Activated T-cell treated with anti-CD3 and anti-CD28 coated beads for 24 hours (primary cell): ENCODE measurements around the gene HSFX3.
A peak's percentile ranks its signal among the peaks of the same experiment; 100 is the strongest.
"Not testable (repeated sequence)": the region's sequence is repeated elsewhere in the genome, so short reads cannot be mapped to it uniquely, and the experiment has no call there.

Experiments used
- DNase-seq: peaks from one replicate; pipeline ENCODE4 v3.0.0-alpha.2; 2020; ENCODE audit warnings: low read depth

Gene HSFX3

DNA sequence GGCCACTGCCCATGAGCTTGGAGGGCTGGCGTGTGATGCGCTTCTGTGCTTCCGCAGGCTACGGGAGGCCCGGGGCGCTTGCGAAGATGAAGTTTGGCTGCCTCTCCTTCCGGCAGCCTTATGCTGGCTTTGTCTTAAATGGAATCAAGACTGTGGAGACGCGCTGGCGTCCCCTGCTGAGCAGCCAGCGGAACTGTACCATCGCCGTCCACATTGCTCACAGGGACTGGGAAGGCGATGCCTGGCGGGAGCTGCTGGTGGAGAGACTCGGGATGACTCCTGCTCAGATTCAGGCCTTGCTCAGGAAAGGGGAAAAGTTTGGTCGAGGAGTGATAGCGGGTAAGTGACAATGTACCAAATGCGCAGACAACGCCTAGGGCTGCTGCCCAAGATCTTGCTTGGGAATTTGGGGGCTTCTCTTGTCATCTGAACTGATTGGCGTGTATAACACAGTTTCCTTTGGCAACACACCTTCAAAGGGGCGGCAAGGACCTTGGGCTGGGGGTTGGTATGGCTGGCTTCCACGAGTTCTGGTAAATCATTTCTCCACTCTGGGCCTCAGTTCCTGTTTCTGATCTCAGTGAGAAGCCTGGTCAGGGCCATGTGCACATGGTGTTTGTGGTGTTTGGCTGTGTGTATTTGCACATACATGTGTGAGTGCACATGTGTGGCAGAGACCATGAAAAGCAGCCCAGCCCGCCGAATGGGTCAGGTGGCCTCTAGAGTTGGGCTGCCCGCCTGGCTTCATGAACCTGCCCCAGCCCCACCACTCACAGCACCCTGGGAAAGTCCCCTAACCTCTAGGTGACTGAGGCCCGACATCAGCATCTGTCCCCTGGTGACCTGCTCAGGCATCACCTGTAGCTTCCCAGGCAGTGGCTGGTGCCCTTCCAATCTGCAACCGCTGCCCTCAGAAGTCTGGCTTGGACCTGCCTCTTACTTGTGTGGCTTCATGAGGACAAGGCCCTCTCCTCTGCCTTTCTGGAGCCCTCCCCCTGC is 3.9 kb downstream of the HSFX3 start:
- not testable (repeated sequence) for DNase-seq

- DNase-seq = no peak
These were observed 8.1 kb downstream of the HSFX3 start for GRCh38 chrX:149541521-149542047.

- DNase-seq = peak; percentile 80
These were observed 8.9 kb downstream of the HSFX3 start, which contains the start of gene EOLA1 for GRCh38 chrX:149540621-149541520. Gene EOLA1 (plus strand): TSS chrX:149541012. CDS start chrX:149545631, 4,619 bp downstream.

DNA sequence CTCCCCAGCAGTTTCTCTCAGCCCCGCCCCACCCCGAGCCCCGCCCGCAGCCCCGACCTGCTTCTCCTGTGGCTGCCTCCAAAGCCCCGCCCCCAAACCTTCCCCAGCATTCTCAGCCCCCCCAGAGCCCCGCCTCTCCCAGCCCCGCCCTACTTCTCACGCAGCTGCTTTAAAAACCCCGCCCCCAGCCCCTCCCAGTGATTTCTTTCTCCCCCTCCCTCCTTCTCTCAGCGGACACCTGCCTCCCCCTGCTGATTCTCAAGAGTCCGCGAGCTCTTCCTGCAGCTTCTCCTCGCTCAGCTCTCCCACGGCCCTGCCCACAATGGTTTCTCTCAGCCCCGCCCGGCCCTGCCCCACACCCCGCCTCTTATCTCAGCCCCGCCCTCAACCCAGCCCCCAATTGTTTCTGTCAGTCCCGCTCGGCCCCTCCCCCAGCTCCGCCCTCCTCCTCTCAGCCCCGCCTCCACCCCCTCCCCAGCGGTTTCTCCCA is 9.5 kb downstream of the HSFX3 start:
- peak; percentile 78 for DNase-seq

DNA sequence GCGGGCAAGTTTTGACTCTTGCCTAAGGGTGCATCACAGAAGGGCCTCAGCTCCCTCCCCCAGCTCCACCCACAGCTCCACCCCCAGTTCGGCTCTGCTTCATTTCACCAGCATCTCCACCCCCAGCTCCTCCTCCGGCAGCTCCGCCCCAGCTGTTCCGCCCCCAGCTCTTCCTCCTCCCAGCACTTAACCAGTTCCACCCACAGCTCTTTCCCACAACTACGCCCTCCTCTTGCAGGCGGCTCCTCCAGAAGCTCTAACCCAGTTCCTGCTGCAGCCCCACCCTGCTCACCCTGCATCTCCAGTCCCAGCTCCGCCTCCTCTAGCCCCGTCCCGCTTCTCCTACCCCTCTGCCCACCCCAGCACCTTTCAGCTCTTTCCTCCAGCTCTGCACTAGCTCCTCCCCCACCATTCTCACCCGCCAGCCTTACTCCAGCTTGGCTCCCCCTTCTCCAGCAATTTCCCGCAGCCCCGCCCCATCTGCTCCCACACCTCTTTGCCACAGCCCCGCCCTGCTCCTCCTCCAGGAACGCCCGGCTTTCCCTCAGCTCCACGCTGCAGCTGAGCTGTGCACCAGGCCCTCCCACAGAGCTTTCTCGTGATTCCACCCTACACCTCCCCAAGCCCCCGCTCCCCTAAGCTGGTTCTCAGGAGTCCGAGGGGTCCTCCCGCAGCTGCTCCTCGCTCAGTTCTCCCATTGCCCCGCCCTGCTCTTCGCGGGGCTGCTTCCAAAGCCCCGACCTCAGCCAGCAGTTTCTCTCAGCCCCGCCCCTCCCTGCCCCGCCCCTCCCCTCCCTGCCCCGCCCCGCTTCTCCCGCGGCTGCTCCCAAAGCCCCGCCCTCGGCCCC is 10.2 kb downstream of the HSFX3 start:
- peak; percentile 72 for DNase-seq

DNA sequence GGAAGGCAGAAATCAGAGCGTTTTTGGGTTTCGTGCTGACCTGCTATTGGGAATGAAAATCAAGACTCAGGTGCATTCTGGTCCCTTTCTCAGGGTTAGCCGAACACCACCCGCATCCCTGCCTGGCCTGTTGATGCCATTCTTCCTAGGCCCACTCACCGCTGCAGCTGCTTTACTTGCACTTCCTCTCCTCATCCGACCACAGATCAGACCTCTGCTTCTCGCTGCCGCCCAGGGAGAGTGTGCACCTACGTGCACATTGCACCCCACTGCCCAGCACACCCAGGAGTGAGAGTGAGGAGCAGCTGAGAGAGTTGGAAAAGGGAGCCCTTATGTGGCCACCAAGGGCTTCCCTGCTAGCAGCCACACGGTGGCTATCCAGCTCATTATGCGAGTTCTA is 12.2 kb downstream of the HSFX3 start:
- DNase-seq = not testable (repeated sequence)

GRCh38 chrX:149534926-149535602 is 14.7 kb downstream of the HSFX3 start:
- not testable (repeated sequence) for DNase-seq

- not testable (repeated sequence) for DNase-seq
These were observed 15.7 kb downstream of the HSFX3 start for GRCh38 chrX:149533999-149534398.

DNA sequence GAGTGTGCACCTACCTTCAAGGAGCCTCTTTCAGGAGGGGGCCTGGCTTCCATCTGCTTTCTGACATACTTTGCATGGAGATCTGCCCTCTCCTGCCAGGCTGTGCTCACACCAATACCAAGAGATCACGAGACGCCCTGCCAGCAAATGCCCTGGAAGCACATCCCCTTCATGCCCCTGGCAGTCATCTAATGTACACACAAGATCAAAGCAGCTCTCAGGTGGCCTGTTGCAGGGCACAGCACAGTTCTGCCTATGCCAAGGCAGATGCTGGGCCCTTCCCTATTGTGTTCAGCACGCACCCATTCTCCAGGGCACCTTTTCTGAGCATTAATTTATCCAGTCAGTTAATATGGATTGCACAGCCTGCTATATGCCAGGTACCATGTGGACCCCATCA is 16.9 kb downstream of the HSFX3 start:
- DNase-seq = not testable (repeated sequence)

DNA sequence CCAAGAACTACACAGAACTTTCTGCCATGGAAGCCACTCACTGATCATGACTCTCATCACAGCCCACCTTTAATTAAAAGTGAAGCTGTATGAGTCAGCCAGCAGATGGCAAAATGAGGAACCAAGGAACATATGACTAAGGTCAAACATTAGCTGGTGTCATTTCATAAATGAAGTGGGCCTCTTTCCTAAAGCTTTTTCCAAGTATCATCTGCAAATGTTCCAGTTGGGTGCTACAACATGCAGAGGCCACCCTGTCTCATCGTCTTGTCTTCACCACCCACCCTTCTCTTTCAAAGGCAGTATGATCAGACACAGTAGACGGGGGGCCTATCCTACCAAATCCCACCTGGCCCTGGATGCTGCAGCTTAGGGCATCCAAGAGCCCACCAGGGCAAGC is 18.1 kb downstream of the HSFX3 start:
- no peak for DNase-seq

DNA sequence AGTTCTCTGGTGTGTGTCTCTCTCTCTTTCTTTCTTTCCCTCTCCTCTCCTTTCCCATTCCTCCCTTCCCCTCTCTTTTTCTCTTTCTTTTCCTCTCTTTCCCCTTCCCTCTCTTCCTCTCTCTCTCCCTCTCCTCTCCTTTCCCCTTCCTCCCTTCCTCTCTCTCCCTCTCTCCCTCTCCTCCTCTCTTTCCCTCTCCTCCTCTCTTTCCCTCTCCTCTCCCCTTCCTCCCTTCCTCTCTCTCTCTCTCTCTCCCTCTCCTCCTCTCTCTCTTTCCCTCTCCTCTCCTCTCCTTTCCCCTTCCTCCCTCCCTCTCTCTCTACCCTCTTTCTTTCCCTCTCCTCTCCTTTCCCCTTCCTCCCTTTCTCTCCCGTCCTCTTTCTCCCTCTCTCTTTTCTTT is 21.3 kb downstream of the HSFX3 start:
- no peak for DNase-seq

DNA sequence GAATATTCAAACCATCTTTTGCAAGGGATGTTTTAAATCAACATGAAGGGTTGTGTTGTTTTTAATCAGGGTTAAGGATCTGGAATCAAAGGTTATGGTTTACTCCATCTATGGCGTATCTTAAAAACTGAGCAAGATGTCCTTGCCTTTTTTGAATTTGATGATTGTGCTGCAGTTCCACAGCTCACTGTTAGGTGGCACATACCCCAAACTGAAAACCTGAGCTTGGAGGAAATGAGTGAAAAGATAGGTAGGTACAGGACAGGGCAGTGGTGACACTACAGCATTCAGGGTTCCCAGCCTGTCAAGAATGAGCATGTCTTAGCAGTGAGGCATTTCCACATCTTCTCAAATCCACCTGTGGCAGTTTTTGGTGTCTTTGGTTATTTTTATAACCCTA is 22.0 kb downstream of the HSFX3 start:
- no peak for DNase-seq

- DNase-seq = not testable (repeated sequence)
These were observed 23.2 kb downstream of the HSFX3 start for GRCh38 chrX:149526318-149527033.

DNA sequence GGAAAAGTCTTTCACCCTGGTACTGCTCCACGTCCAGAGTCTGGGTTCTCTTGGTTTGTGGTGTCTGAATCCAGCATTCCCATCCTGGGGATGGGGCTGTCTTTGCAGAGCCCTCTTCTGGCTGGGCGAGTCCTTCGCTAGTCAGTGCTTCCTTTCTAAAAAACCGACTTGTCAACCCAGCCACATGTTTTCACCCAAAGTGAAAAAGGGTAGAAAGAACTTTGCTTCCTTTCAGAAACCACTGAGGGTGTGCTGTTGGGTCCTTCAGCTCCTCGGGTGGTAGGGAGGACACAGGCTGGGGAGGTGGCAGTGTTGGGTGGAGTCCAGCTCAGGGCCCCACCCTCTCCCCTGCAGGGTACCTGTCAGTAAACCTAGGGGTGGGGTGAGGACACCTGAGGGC is 23.8 kb downstream of the HSFX3 start:
- not testable (repeated sequence) for DNase-seq

DNA sequence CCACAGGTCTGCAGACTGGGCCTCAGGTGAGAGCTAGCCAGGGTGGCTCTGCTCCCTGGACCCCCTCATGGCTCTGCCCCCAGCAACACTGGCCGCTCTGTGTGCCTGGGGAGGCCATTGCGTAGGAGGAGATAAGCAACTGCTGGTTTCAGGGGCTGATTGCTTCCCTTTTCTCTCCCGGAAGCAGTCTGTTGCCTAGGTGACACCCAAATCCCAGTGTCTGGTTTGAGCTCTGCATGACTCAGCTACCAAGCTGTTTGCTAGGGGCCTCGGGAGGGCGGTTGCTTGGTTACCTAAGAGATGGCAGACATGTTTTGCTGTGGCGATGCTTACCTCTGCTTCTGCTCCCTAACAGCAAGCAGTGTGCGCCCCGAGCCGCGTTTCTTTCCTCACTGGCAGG is 24.3 kb downstream of the HSFX3 start:
- peak; percentile 45 for DNase-seq

DNA sequence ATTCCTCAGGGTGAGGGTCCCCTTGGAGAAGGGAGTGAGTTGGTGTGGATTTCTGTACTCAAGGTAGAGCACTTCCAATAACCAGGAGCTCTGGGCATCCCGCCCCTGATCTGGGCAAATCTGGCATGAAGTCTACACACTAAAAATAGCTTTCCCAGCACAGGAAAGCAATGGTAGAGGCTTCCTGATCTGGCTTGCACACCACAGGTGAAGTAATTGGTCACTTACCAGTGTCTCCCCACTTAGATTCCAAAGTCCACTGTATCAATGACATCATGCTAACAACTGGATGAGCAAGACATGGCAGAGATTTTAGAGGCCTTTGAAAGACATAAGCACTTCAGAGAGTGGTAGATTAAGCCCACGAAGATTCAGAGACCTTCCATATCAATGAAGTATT is 26.8 kb downstream of the HSFX3 start:
- no peak for DNase-seq

GRCh38 chrX:149521438-149521837 is 28.3 kb downstream of the HSFX3 start:
- DNase-seq = no peak

GRCh38 chrX:149520636-149521277 is 29.0 kb downstream of the HSFX3 start:
- DNase-seq = not testable (repeated sequence)

- DNase-seq = no peak
These were observed 31.5 kb downstream of the HSFX3 start for GRCh38 chrX:149518236-149518635.
